A549 (cell line): Measurements from ENCODE around the gene ITCH.
"Not testable (repeated sequence)": the region's sequence is repeated elsewhere in the genome, so short reads cannot be mapped to it uniquely, and the experiment has no call there.

Source experiments
- CBX2 ChIP-seq: fragments of 200-600 bp; sonication (generic); IDR thresholded peaks from 2 replicates; pipeline ENCODE4 v1.6.1; 2016; ENCODE audit warnings: low read depth, mild to moderate bottlenecking, borderline replicate concordance
- CHD2 ChIP-seq: fragments of 150-350 bp; IDR thresholded peaks from 2 replicates; pipeline ENCODE4 v1.6.1; 2014; ENCODE audit warnings: low read length; ENCODE audit not compliant: partially characterized antibody
- CTCF ChIP-seq: fragments of >200 bp; sonication (Bioruptor Twin); formaldehyde crosslinking; IDR thresholded peaks from 3 replicates; pipeline ENCODE4 v1.5.1; 2016
- EP300 ChIP-seq, 2 experiments: fragments of >200 bp; sonication (Bioruptor Twin); formaldehyde crosslinking; IDR thresholded peaks; 2 replicates in 1 of 2; 3 replicates in 1 of 2; pipeline ENCODE4 v1.6.1; 2016 to 2017
- JUN ChIP-seq, 2 experiments: fragments of >200 bp; sonication (Bioruptor Twin); formaldehyde crosslinking; IDR thresholded peaks; 2 replicates in 1 of 2; 3 replicates in 1 of 2; pipeline ENCODE4 v1.6.1; 2016 to 2017
- JUNB ChIP-seq: fragments of >200 bp; sonication (Bioruptor Twin); formaldehyde crosslinking; IDR thresholded peaks from 2 replicates; pipeline ENCODE4 v1.6.1; 2016
- KDM1A ChIP-seq: fragments of 200-600 bp; sonication (generic); IDR thresholded peaks from 2 replicates; pipeline ENCODE4 v1.6.1; 2016; ENCODE audit warnings: low read depth, mild to moderate bottlenecking
- MAX ChIP-seq: IDR thresholded peaks from 2 replicates; pipeline ENCODE4 v1.6.1; 2012
- NPAS2 ChIP-seq: fragments of 250-450 bp; sonication (Bioruptor Pico); IDR thresholded peaks from 2 replicates; pipeline ENCODE4 v1.8.0; 2022; ENCODE audit warnings: mild to moderate bottlenecking, moderate library complexity, borderline replicate concordance
- POLR2A ChIP-seq: IDR thresholded peaks from 2 replicates; pipeline ENCODE4 v1.6.1; 2012; ENCODE audit warnings: mild to moderate bottlenecking, low read length
- SREBF2 ChIP-seq: fragments of 450-650 bp; IDR thresholded peaks from 2 replicates; pipeline ENCODE4 v1.6.1; 2014; ENCODE audit warnings: mild to moderate bottlenecking, moderate library complexity
- ZFP36 ChIP-seq: fragments of 450-650 bp; IDR thresholded peaks from 2 replicates; pipeline ENCODE4 v1.6.1; 2014; ENCODE audit warnings: borderline replicate concordance; ENCODE audit not compliant: partially characterized antibody

- not testable (repeated sequence) for TF ChIP-seq KDM1A; CBX2; CTCF; JUNB; POLR2A; MAX; ZFP36; EP300 (IDR thresholded peaks at IDR 0.05); NPAS2; JUN (IDR thresholded peaks at IDR 0.05); CHD2; SREBF2
Observed at GRCh38 chr20:34405942-34406341, 42.9 kb downstream of the ITCH start.
